ENCODE results near the gene MXRA7. TPM values are rescaled to one million over a fixed set of nuclear protein-coding genes. Genes with fewer than 3 reads are reported as not detected.
"Not testable (repeated sequence)": the region's sequence is repeated elsewhere in the genome, so short reads cannot be mapped to it uniquely, and the experiment has no call there.

MXRA7 gene
- polyA plus RNA-seq (ENCODE audit: insufficient read length in 4 of 4) = 100 to 1,000 TPM in 2 of 4 donors, 10 to 100 TPM in 2; 87.3 to 119 (median 105) TPM

GRCh38 chr17:76710863-76711611 is at the start of gene MXRA7:
TSS of gene MXRA7 (minus strand) at chr17:76710965. CDS start at chr17:76710946, 19 bp downstream.
- DNase-seq (ENCODE audit: low read depth in 4 of 4, low spot score in 2 of 4) = no peak

GRCh38 chr17:76758570-76758969 is 47.8 kb upstream of the MXRA7 start:
- DNase-seq (ENCODE audit: low read depth in 4 of 4, low spot score in 2 of 4) = no peak

GRCh38 chr17:76757256-76757655 is 46.5 kb upstream of the MXRA7 start:
- no peak for DNase-seq (ENCODE audit: low read depth in 4 of 4, low spot score in 2 of 4)

GRCh38 chr17:76755285-76755684 is 44.5 kb upstream of the MXRA7 start:
- DNase-seq (ENCODE audit: low read depth in 4 of 4, low spot score in 2 of 4) = no peak

GRCh38 chr17:76753061-76753961 is 42.5 kb upstream of the MXRA7 start:
- DNase-seq (ENCODE audit: low read depth in 4 of 4, low spot score in 2 of 4) = no peak

- no peak for DNase-seq (ENCODE audit: low read depth in 4 of 4, low spot score in 2 of 4)
These were observed 41.2 kb upstream of the MXRA7 start for GRCh38 chr17:76752006-76752405.

GRCh38 chr17:76751416-76751993 is 40.7 kb upstream of the MXRA7 start:
- DNase-seq (ENCODE audit: low read depth in 4 of 4, low spot score in 2 of 4) = no peak

- no peak for DNase-seq (ENCODE audit: low read depth in 4 of 4, low spot score in 2 of 4)
These were observed 37.9 kb upstream of the MXRA7 start for GRCh38 chr17:76748657-76749056.

GRCh38 chr17:76747716-76748363 is 37.1 kb upstream of the MXRA7 start:
- no peak for DNase-seq (ENCODE audit: low read depth in 4 of 4, low spot score in 2 of 4)

GRCh38 chr17:76745785-76746184 is 35.0 kb upstream of the MXRA7 start:
- DNase-seq (ENCODE audit: low read depth in 4 of 4, low spot score in 2 of 4) = not testable (repeated sequence)

- no peak for DNase-seq (ENCODE audit: low read depth in 4 of 4, low spot score in 2 of 4)
These were observed 34.0 kb upstream of the MXRA7 start for GRCh38 chr17:76744747-76745146.

- DNase-seq (ENCODE audit: low read depth in 4 of 4, low spot score in 2 of 4) = no peak
These were observed 32.2 kb upstream of the MXRA7 start for GRCh38 chr17:76742958-76743357.

GRCh38 chr17:76740329-76741118 is 29.8 kb upstream of the MXRA7 start:
- no peak for DNase-seq (ENCODE audit: low read depth in 4 of 4, low spot score in 2 of 4)

- not testable (repeated sequence) for DNase-seq (ENCODE audit: low read depth in 4 of 4, low spot score in 2 of 4)
These were observed 28.9 kb upstream of the MXRA7 start for GRCh38 chr17:76739568-76740115.

- no peak for DNase-seq (ENCODE audit: low read depth in 4 of 4, low spot score in 2 of 4)
These were observed 27.7 kb upstream of the MXRA7 start for GRCh38 chr17:76738468-76738850.

- peak; percentile 89 to 96 (median 90) for DNase-seq (ENCODE audit: low read depth in 4 of 4, low spot score in 2 of 4)
These were observed 27.1 kb upstream of the MXRA7 start, which contains the start of gene MFSD11 for GRCh38 chr17:76737676-76738467. TSS of gene MFSD11 (plus strand) at chr17:76738119. CDS start at chr17:76738353, 234 bp downstream.

- peak; percentile 62 to 97 (median 96) for DNase-seq (ENCODE audit: low read depth in 4 of 4, low spot score in 2 of 4)
These were observed 26.4 kb upstream of the MXRA7 start, which contains the start of gene SRSF2 for GRCh38 chr17:76737082-76737675. TSS of gene SRSF2 (minus strand) at chr17:76737331. CDS start at chr17:76737160, 171 bp downstream.

All from left renal cortex interstitium (tissue), 4 donors.